ENCODE results near the gene ABCB10. TPM values are rescaled to one million over a fixed set of nuclear protein-coding genes. Genes with fewer than 3 reads are reported as not detected.

The ABCB10 gene
- total RNA-seq, 3 donors from 2014 or later, result 13.8 to 18.6 (median 17.0) TPM

DNA sequence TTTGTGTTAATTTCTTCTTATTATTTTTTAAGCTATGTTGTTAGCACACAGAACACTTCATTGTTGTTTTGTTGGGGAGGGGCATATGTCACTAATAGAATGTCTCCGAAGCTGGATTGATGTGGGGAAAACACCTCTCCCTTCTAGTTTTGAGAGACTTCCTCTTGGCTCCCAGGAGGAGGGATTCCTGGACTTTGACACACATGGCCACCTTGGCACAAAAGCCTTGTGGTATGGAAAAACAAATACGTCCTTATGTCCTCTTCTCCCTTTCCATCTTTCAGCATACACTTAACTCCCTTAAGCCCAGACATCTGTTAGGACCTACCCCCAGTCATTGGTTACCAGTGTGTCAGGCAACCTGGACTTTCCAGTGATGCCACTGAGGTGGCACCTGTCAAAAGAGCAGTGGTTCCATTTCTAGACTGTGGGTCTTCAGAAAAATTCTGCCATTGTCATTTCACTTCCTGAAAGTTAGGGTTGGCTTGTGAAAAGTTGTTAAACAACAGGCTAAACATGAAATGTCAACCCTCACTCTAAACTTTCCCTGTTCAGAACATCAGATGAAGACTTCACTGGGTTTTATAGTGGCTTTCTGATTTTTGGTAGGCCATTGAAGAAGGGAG is 12.5 kb upstream of the ABCB10 start:
- no peak for DNase-seq (ENCODE audit: low spot score in 2 of 2)
- no peak overlapping the region for H3K4me3 ChIP-seq
- H3K27me3 ChIP-seq, result no peaks in the 10 kb centered on the region
- intact Hi-C loops (cut with DNase I; ENCODE audit: low total_unique reads), result no loop called here
- peak overlapping the region in 1 of 2 donors; percentile 6 for H3K27ac ChIP-seq
- TF ChIP-seq POLR2A (IDR thresholded peaks at IDR 0.05) (no peak), POLR2AphosphoS5 (IDR thresholded peaks at IDR 0.05) (no peak)
- TF ChIP-seq, protein P1, sequence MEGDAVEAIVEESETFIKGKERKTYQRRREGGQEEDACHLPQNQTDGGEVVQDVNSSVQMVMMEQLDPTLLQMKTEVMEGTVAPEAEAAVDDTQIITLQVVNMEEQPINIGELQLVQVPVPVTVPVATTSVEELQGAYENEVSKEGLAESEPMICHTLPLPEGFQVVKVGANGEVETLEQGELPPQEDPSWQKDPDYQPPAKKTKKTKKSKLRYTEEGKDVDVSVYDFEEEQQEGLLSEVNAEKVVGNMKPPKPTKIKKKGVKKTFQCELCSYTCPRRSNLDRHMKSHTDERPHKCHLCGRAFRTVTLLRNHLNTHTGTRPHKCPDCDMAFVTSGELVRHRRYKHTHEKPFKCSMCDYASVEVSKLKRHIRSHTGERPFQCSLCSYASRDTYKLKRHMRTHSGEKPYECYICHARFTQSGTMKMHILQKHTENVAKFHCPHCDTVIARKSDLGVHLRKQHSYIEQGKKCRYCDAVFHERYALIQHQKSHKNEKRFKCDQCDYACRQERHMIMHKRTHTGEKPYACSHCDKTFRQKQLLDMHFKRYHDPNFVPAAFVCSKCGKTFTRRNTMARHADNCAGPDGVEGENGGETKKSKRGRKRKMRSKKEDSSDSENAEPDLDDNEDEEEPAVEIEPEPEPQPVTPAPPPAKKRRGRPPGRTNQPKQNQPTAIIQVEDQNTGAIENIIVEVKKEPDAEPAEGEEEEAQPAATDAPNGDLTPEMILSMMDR (IDR thresholded peaks at IDR 0.05), result no peak
- no peaks in the 10 kb centered on the region for H3K36me3 ChIP-seq
- no peaks in the 10 kb centered on the region for H3K9me3 ChIP-seq
- no peaks in the 10 kb centered on the region for H3K4me1 ChIP-seq

DNA sequence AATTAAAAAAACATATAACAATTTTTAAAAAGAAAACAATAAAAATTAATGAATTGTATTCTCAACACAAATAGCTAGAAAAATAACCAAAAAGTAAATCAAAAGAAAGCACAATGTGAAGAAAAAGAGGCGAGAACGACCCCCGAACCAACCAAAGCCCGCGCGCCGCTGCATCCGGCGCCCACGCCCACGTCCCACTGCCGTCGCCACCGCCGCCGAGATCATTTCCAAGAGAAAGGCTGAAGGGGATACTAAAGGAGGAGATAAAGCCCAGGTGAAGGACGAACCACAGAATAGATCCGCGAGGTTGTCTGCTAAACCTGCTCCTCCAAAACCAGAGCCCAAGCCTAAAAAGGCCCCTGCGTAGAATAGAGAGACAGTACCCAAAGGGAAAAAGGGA is 11.8 kb upstream of the ABCB10 start:
- Histone ChIP-seq H3K27me3 (no peaks in the 10 kb centered on the region), H3K36me3 (no peaks in the 10 kb centered on the region), H3K4me1 (no peaks in the 10 kb centered on the region), H3K4me3 (no peak overlapping the region), H3K9me3 (no peaks in the 10 kb centered on the region), H3K27ac (no peak overlapping the region)
- no peak for TF ChIP-seq POLR2A (IDR thresholded peaks at IDR 0.05)
- TF ChIP-seq, protein P1 (IDR thresholded peaks at IDR 0.05), result no peak
- no peak for TF ChIP-seq POLR2AphosphoS5 (IDR thresholded peaks at IDR 0.05)
- no peak for DNase-seq (ENCODE audit: low spot score in 2 of 2)
- intact Hi-C loops (cut with DNase I; ENCODE audit: low total_unique reads), result no loop called here

DNA sequence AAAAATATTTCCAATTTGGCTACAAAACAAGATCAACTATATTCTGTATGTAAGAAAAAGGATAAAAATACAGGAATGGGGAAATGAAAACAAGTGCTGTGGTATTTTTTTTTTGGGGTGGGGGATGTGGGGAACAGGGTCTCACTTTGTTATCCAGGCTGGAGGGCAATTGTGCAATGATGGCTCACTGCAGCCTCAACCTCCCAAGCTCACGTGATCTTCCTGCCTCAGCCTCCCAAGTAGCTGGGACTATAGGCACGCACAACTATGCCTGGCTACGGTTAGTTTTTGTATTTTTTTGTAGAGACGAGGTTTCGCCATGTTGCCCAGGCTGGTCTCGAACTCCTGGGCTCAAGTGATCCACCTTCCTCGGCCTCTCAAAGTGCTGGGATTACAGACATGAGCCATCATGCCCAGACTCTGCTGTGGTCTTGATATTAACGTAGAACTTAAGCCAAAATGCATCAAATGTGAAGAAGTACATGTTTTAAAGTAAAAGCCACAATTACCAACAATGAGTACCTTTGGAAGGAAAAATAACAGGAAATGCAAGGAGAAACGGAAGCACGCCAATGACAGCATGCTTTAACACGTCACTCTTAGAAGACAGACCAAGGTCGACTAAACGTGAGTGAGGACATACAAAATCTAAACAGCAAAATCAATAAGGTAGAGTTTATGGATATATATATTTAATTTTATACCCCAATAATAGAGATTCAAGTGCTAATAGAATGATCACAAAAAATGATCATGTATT is 8.8 kb upstream of the ABCB10 start:
- no peaks in the 10 kb centered on the region for H3K36me3 ChIP-seq
- no peak for TF ChIP-seq POLR2A (IDR thresholded peaks at IDR 0.05)
- TF ChIP-seq, protein P1 (IDR thresholded peaks at IDR 0.05), result no peak
- no peak for TF ChIP-seq POLR2AphosphoS5 (IDR thresholded peaks at IDR 0.05)
- DNase-seq (ENCODE audit: low spot score in 2 of 2), result no peak
- no peak overlapping the region for H3K4me3 ChIP-seq
- H3K4me1 ChIP-seq, result no peaks in the 10 kb centered on the region
- no peaks in the 10 kb centered on the region for H3K27me3 ChIP-seq
- H3K27ac ChIP-seq, result no peak overlapping the region
- no peaks in the 10 kb centered on the region for H3K9me3 ChIP-seq
- intact Hi-C loops (cut with DNase I; ENCODE audit: low total_unique reads), result no loop called here

DNA sequence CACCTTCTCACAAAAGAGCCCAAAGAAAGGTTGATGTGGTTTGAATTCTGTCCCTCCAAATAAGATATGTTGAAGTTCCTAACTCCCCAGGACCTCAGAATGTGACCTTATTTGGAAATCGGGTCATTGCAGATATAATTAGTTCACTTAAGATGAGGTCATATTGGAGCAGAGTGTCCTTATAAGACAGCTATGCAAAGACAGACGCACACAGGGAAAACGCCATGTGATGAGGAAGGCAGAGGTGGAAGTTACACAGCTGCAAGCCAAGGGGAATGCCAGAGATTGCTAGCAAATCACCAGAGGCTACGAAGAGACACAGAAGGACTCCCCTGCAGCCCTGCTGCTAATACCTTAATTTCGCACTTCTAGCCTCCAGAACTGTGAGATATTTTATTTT is 5.2 kb upstream of the ABCB10 start:
- intact Hi-C loops (cut with DNase I; ENCODE audit: low total_unique reads), result no loop called here

DNA sequence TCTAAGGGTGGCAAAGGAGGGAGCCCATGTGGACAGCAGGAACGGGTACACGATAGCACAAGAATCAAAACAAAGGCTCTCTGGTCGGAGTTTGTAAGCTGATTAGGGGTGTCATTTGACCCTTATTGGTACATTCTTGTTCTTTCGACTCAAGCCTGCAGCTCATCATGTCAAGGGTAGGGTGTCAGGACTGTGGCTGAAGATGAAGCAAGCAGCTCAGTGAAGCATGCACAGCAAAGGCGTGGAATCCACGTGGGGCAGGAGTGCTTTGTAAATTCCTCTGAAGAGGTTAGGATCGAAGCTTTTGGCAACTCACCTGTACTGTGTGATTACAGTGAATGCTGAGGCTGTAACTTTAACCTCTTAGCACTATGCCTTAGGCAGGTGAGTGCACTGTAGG is 4.7 kb upstream of the ABCB10 start:
- Histone ChIP-seq H3K4me3 (no peak overlapping the region), H3K4me1 (no peaks in the 10 kb centered on the region), H3K9me3 (no peaks in the 10 kb centered on the region), H3K27me3 (no peaks in the 10 kb centered on the region), H3K27ac (peak overlapping the region in 1 of 2 donors; percentile 27), H3K36me3 (no peaks in the 10 kb centered on the region)
- no peak for DNase-seq (ENCODE audit: low spot score in 2 of 2)
- intact Hi-C loops (cut with DNase I; ENCODE audit: low total_unique reads), result no loop called here
- TF ChIP-seq POLR2AphosphoS5 (IDR thresholded peaks at IDR 0.05) (no peak), POLR2A (IDR thresholded peaks at IDR 0.05) (no peak)
- TF ChIP-seq, protein P1 (IDR thresholded peaks at IDR 0.05), result no peak

More for the DNA sequence above, 5.2 kb upstream of the ABCB10 start:
- no peaks in the 10 kb centered on the region for H3K4me1 ChIP-seq
- no peak overlapping the region for H3K4me3 ChIP-seq
- DNase-seq (ENCODE audit: low spot score in 2 of 2), result no peak
- no peaks in the 10 kb centered on the region for H3K27me3 ChIP-seq
- no peak overlapping the region for H3K27ac ChIP-seq
- no peaks in the 10 kb centered on the region for H3K36me3 ChIP-seq
- H3K9me3 ChIP-seq, result no peaks in the 10 kb centered on the region
- no peak for TF ChIP-seq POLR2AphosphoS5 (IDR thresholded peaks at IDR 0.05)
